GM21381 (cell line): ENCODE data around the gene DPYD.
A peak's percentile ranks its signal among the peaks of the same experiment; 100 is the strongest.

Source experiments
- ATAC-seq: cut with Tn5 transposase; IDR thresholded peaks from one replicate; pipeline ENCODE4 v1.9.1; 2021; ENCODE audit warnings: mild to moderate bottlenecking, moderate library complexity; ENCODE audit not compliant: unreplicated experiment

DPYD gene

GRCh38 chr1:97920832-97921571 lies at the start of gene DPYD:
TSS of gene DPYD (minus strand) at chr1:97921034. CDS start at chr1:97920922, 112 bp downstream.
- ATAC-seq: peak; percentile 90

DNA sequence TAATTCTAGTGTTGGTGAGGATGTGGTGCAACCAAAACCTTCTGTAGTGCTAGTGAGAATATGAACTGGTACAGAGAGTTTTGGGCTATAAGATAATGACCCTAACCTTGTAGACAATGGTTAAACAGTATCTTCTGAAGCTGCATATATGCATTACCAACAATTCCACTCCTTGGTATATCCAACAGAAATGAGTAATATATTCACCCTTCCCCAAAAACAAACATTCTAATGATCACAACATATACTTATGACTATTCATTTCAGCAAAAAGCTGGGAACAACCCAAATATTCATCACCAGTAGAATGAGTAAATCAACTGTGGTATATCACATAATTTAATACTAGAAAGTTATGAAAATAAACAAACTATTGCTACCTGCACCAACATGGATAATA lies 39.6 kb upstream of the DPYD start:
- ATAC-seq: no peak

- no peak for ATAC-seq
Observed at GRCh38 chr1:97947695-97948094, 26.9 kb upstream of the DPYD start.

- no peak for ATAC-seq
Observed at GRCh38 chr1:97943354-97943753, 22.5 kb upstream of the DPYD start.

GRCh38 chr1:97942161-97943123 lies 21.6 kb upstream of the DPYD start:
- ATAC-seq: no peak

DNA sequence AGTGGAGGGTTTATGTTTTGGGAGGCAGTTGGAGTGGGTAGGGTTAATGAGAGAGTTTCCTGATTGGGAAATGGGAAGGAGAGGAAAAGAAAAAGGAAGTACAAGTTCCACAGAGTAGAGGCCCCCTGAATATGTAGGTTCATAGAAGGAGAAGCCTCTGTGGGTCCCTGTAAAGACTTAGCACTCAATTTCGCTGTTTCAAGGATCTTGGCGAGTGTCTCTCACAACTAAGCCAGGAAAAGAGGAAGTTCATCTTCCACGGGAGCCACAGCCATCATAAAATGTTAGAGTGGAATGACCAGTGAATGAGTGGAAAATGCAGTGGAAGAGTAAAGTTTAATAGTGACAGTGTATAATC lies 17.4 kb upstream of the DPYD start:
- no peak for ATAC-seq

DNA sequence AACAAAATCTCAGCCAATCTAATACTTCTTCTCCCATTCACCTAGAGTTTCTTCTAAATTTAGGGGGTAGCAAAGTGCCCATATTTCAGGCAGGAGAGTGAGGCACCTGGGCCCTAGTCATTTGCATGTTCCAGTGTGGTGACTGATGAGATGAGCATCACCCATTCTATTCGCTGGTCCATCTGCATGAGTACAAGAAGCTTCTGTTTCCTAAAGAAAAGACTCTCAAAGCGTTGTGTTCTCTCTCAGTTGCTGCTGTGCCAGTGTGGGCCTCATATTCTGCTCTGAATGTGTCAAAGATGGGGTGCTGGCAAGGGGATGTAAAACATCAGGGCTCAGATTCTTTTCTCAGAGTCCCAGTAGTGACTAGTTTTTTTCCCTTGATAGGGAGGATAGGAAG lies 16.1 kb upstream of the DPYD start:
- no peak for ATAC-seq

- ATAC-seq: no peak
Observed at GRCh38 chr1:97934491-97934890, 13.7 kb upstream of the DPYD start.

DNA sequence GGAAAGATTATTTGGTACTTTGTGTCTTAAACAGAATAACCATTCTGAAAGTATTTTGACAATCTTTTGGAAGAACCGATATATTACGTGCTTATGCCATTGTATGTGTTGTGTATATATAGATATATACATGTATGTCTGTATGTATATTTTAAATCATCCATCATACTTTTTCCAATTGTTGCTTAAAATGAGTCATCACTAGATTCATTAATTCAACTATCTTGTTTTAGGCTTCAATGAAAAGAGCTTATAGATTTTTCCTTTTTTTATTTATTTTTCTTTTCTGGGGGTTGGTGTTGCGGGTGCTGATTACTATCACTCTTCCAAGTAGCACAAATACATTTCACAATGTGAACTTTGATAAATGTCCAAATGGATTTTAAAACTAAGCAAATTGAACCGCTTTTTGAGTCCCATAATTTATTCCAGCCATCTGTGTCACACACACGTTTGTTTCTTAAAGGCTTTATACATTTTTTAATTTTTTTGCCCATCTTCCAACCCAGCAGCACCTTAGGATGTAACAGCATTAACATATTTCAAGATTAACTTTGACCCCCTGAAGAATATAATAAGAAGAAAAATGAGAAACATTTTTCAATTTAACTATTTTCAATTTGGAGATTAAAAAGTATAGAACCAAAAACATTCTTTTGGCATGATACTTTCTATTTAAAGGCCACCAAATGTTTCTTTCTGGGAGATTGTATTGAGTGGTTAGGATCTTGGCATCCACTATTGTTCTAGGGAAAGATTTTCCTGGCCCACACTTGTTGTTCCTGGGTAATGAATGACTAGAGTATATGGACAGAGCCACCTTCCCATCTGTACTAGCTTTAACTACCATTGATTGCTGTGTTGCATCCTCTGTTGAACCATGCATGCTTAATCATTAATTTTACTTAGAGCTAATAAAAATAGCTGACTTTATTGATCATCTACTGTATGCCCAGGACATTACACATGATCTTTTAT lies 9.3 kb upstream of the DPYD start:
- ATAC-seq: no peak

- no peak for ATAC-seq
Observed at GRCh38 chr1:97926017-97926708, 5.3 kb upstream of the DPYD start.

- no peak for ATAC-seq
Observed at GRCh38 chr1:97925151-97925550, 4.3 kb upstream of the DPYD start.

DNA sequence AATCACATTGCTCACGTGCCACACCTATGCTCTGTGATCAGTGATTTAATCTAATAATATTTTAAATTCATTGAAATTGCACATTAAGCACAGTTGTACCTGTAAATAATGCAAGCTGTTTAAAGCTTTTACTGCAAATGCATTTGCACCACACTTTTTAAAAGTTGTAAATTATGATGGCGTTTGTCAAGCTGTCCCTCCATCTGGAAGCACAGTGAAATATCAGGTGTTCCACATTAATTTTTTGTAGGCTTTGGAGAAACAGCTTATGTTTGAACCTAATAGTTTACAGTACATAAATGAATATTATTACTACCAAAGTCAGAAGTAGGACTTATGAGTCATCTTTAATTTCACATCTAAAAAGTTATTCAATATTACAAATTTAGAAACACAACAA lies 3.0 kb upstream of the DPYD start:
- ATAC-seq: no peak

DNA sequence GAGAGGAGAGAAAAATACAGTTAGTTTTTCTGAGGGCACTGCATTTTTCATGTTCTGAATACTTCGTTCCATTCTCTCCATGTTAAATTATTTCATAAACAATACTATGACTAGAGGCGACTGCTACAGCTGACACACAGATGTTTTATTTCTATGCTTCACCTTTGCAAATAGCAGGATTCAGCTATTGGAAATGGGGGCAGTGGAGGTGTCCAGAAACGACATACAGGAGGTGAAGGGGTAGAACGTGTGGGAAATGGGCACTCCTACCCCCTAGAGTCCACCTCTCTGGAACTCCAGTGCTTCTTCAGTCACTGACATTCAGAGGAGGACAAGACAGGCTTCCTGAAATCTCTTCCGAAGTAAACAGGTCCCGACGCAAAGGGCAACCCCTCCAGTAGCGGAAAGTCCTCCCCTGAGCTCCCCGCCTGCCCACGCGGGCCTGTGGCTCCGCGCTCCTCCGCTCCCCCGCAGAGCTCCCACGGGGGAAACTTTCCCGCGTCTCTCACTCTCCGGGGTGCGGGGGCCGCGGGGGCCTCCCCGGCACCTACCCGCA lies 480 bp downstream of the DPYD start:
- ATAC-seq: peak; percentile 32

- no peak for ATAC-seq
Observed at GRCh38 chr1:97919585-97920261, 1.1 kb downstream of the DPYD start.

- no peak for ATAC-seq
Observed at GRCh38 chr1:97918961-97919360, 1.9 kb downstream of the DPYD start.

DNA sequence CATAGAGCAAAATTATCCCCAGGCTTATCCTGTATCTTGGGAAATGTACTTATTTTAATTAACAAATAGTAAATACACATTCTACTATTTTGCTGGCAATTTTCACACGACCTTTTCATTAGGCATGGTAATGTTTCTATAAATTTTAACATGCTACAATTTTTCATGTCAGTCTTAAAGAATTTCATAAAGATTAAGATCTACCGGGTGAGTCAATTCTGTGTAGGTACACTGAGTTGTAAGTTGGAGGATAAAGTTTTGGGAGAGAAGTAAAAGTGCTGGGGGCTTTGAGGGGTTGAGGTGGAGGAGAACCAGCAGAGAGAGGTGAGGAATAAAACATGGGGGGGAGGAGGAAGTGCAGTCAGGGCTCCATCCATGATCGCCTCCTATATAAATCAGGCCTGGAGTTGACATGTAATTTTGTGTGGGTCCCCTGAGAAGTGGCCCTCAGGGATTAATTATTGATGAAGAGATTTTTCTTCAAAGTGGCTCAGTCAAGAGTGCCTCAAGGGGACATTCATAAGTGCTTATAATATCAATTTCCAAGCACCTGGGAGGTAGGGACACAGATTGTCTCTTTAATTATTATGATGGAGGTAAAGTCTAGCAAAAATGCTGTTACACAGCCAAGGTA lies 7.2 kb downstream of the DPYD start:
- no peak for ATAC-seq

GRCh38 chr1:97911266-97912215 lies 9.3 kb downstream of the DPYD start:
- ATAC-seq: no peak

GRCh38 chr1:97909266-97909665 lies 11.6 kb downstream of the DPYD start:
- ATAC-seq: no peak
